ENCODE data around the gene ETFA.

ETFA gene

GRCh38 chr15:76332796-76333195, 21.5 kb upstream of the ETFA start:
- Histone ChIP-seq H3K4me3 (IDR thresholded peaks at IDR 0.05; ENCODE audit: insufficient read depth, low read depth, low read length) (no peak overlapping the region), H3K27ac (no peak overlapping the region), H3K4me1 (ENCODE audit: low read depth, poor library complexity, severe bottlenecking) (peaks cover 4% of the 10 kb centered on the region), H3K9ac (no peak overlapping the region), H3K4me2 (no peak overlapping the region), H3K27me3 (ENCODE audit: insufficient read depth, low read depth) (no peaks in the 10 kb centered on the region), H2AFZ (ENCODE audit: low read depth) (no peak overlapping the region), H4K20me1 (ENCODE audit: insufficient read depth) (no peaks in the 10 kb centered on the region), H3K79me2 (ENCODE audit: insufficient read depth, low read depth) (no peaks in the 10 kb centered on the region), H3K36me3 (ENCODE audit: insufficient read depth) (no peaks in the 10 kb centered on the region)
- no peak for TF ChIP-seq CTCF (conservative IDR thresholded peaks at IDR 0.05; ENCODE audit: low read depth, low read length)

DNA sequence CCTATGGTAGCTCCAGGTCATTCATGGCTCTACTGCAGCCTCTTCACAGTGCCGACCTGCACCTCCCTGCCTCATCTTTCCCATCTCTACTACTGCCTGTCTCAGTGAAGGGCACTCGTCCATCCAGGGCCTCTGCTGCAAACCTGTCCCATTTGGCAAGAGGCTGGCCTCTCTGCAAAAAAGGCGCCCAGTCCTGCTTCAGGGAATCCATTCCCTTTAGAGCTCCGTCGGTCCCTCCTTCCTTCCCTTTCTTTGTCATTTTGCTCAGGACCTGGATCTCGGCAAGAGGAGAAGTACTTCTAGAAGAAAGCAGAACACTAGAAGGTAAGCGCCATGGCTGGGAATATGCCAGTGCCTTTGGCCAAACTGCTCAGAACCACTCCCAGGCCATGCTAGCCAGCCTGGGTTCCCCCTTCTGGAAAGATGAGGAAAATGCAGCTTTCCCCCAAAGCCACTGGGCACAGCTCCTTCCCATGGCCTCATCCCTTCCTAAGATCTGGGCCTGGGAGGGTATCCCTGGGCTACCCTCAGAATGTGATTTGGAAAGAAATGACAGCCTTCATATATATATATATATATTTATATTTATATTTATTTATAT, 18.9 kb upstream of the ETFA start:
- peak; percentile 35 for TF ChIP-seq CTCF (conservative IDR thresholded peaks at IDR 0.05; ENCODE audit: low read depth, low read length)
- Histone ChIP-seq H3K4me2 (no peak overlapping the region), H4K20me1 (ENCODE audit: insufficient read depth) (no peaks in the 10 kb centered on the region), H3K4me1 (ENCODE audit: low read depth, poor library complexity, severe bottlenecking) (no peaks in the 10 kb centered on the region), H3K36me3 (ENCODE audit: insufficient read depth) (no peaks in the 10 kb centered on the region), H3K27ac (no peak overlapping the region), H3K9ac (no peak overlapping the region), H3K79me2 (ENCODE audit: insufficient read depth, low read depth) (no peaks in the 10 kb centered on the region), H3K4me3 (IDR thresholded peaks at IDR 0.05; ENCODE audit: insufficient read depth, low read depth, low read length) (no peak overlapping the region), H2AFZ (ENCODE audit: low read depth) (no peak overlapping the region), H3K27me3 (ENCODE audit: insufficient read depth, low read depth) (no peaks in the 10 kb centered on the region)

DNA sequence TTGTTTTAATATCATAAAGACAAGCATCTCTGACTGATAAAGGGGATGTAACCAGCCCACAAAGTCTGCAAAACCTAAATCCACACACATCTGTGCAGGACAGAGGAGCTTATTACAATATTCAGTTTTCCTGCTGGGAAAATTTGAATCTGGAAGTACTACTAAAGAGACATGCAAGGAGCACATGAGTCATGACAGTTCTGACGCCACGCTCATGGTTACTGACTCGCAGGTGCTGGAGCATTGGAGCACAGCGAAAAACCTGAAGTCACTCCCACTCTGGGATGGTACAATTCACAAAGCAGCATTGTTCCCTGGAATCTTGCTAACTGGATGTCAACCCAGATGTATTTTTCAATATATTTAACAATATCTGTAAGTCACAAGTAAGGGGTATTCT, 17.7 kb upstream of the ETFA start:
- no peak for TF ChIP-seq CTCF (conservative IDR thresholded peaks at IDR 0.05; ENCODE audit: low read depth, low read length)
- Histone ChIP-seq H3K27me3 (ENCODE audit: insufficient read depth, low read depth) (no peaks in the 10 kb centered on the region), H3K4me1 (ENCODE audit: low read depth, poor library complexity, severe bottlenecking) (no peaks in the 10 kb centered on the region), H3K4me3 (IDR thresholded peaks at IDR 0.05; ENCODE audit: insufficient read depth, low read depth, low read length) (no peak overlapping the region), H3K27ac (no peak overlapping the region), H3K79me2 (ENCODE audit: insufficient read depth, low read depth) (no peaks in the 10 kb centered on the region), H3K36me3 (ENCODE audit: insufficient read depth) (no peaks in the 10 kb centered on the region), H2AFZ (ENCODE audit: low read depth) (no peak overlapping the region), H4K20me1 (ENCODE audit: insufficient read depth) (no peaks in the 10 kb centered on the region), H3K4me2 (no peak overlapping the region), H3K9ac (no peak overlapping the region)

GRCh38 chr15:76328106-76328696, 16.9 kb upstream of the ETFA start:
- no peak for TF ChIP-seq CTCF (conservative IDR thresholded peaks at IDR 0.05; ENCODE audit: low read depth, low read length)
- Histone ChIP-seq H3K4me1 (ENCODE audit: low read depth, poor library complexity, severe bottlenecking) (no peaks in the 10 kb centered on the region), H3K4me2 (no peak overlapping the region), H3K27ac (no peak overlapping the region), H3K36me3 (ENCODE audit: insufficient read depth) (no peaks in the 10 kb centered on the region), H3K79me2 (ENCODE audit: insufficient read depth, low read depth) (no peaks in the 10 kb centered on the region), H3K27me3 (ENCODE audit: insufficient read depth, low read depth) (no peaks in the 10 kb centered on the region), H2AFZ (ENCODE audit: low read depth) (no peak overlapping the region), H3K4me3 (IDR thresholded peaks at IDR 0.05; ENCODE audit: insufficient read depth, low read depth, low read length) (no peak overlapping the region), H3K9ac (no peak overlapping the region), H4K20me1 (ENCODE audit: insufficient read depth) (no peaks in the 10 kb centered on the region)

Measured in KMS-11 (cell line).